DMS114 treated with DMSO at 0.1 percent for 48 hours (cell line): ENCODE results near the gene LAMB3.

ENCODE experiments used
- DNase-seq: peaks from one replicate; lab custom pipeline; 2025; ENCODE audit not compliant: unreplicated experiment; lab: John Stamatoyannopoulos, UW

LAMB3 gene

GRCh38 chr1:209598227-209598626 lies 54.0 kb downstream of the LAMB3 start:
- no peak for DNase-seq

- DNase-seq: no peak
These were observed 54.7 kb downstream of the LAMB3 start for GRCh38 chr1:209597499-209597898.

DNA sequence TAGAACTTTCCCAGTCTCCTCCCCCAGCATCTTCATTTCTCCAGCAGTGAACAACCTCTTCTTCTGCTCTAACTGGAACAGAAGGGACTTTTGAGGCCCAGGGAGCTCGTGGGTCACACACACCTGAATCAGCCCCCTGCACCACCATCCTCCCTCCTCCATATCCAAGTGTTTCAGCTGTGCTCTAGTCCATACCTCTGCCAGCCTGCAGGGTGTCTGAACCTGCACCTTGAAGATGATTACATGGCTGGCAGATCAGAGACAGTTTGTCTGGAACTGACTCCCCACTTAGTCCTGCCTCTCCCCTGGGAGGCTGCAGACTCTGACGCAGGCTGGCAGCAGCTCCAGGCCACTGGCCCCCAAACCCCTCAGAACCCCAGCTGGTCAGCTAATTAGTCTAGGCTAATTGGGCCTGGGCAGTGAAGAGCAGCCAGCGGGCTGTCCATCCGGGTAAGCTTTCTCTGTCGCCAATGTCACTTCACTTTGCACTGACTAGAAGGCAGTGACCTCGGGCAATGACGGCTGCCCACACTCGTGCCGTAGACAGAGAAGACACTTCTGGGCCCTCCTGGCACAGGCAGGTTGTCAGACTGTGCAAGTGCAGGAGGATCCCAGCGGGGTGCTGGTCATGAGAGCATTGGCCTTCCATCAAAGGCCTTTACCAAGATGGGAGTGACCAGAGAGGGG lies 56.5 kb downstream of the LAMB3 start:
- DNase-seq: no peak

DNA sequence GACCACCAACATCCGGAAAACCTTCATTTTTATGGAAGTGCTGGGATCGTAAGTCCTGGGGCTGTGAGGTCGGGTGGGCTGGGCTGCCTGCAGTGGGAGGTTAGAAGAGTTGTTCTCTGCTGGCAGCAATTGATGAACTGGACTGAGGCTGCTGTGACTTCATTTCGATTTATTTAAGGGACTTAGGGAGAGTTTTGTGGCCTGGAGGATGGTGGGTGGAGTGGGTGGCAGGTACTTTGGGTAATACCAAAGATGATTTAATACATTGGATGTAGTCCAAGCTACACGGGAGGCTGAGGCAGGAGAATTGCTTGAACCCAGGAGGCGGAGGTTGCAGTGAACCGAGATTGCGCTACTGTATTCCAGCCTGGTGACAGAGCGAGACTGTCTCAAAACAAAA lies 57.2 kb downstream of the LAMB3 start:
- DNase-seq: no peak

- DNase-seq: no peak
These were observed 57.8 kb downstream of the LAMB3 start for GRCh38 chr1:209594440-209594839.

DNA sequence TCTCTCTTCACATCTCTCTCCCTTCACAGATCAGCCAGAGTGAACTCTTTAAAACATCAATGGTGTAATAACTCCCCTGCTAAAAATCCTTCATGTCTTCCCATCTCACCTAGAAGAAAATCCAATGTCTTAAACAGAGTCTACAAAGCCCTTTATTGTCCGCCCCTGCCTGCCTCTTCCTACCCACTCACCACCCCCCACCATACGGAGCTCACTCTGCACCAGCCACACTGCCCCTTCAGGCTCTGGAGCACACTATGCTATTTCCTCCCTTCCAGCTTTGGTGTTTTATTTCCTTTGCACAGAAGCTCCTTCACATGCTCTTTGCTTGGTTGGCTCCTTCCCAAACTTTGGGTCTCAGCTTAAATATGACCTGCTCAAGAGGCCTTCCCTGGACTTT lies 58.5 kb downstream of the LAMB3 start:
- DNase-seq: no peak

GRCh38 chr1:209590405-209590804 lies 61.8 kb downstream of the LAMB3 start:
- DNase-seq: peak; percentile 8

- DNase-seq: no peak
These were observed 62.4 kb downstream of the LAMB3 start for GRCh38 chr1:209589863-209590262.

- no peak for DNase-seq
These were observed 62.8 kb downstream of the LAMB3 start for GRCh38 chr1:209589440-209589839.

DNA sequence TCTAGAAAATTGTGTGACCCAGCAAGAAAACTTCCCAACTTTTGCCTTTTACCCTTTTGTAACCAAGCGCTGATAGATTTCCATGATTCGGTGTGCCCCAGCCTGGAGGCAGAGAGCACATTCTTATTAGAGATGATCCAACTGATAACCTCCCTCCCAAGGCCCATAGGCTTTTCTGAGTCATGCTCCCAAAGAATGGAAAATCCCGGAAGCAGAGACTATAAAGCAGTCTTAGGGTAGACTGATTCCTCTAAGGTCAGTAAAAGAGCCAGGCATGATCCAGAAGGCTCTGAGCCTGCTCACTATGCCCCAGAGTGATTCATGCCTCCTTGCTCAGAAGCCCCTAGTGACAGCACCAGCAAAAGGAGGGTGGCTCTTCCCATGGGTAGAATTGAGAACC lies 64.4 kb downstream of the LAMB3 start:
- DNase-seq: no peak

DNA sequence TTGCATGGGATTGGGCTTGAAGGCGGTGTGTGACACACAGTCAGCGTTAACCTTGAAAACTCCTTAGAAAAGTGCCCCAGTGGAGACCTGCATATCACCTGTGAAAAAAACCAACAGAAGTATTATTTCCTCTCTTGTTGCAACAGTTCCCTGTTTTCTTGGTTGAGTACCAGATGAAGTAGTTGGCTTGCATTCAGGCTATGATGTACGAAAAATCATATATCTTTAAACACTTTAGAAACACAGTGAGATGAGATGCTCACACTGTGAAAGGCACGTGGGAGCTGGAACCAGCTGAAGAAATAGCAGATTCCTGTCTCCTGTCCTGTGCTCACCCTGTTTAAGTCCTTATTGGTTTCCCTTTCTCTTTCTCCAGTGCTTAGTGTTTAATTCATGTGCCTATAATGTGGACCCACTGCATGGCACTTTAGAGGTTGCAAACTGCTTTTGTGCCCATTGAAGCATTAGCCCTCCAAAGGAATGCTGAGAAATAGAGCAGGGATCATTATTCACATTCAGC lies 65.9 kb downstream of the LAMB3 start:
- no peak for DNase-seq

GRCh38 chr1:209585672-209586071 lies 66.6 kb downstream of the LAMB3 start:
- no peak for DNase-seq

DNA sequence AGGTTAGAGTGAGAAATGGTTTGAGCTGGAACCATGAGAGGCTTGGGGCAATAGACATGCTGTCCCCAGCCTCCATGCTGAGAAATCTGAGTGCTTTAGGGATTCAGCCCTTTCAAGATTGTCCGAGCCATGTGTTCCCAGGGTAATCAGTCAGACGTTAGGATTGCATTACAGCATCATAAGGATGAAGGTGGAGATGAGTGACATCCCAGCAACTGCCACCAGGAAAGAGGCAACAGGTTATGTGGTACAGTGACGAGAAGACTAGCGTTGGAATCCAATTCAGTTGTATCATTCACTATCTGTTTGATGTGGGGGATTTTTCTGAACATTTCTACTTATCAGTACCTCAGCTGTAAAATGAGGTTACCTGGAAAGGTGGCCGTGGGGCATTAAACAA lies 67.0 kb downstream of the LAMB3 start:
- DNase-seq: no peak

- no peak for DNase-seq
These were observed 68.0 kb downstream of the LAMB3 start for GRCh38 chr1:209584231-209584672.

GRCh38 chr1:209583408-209583807 lies 68.8 kb downstream of the LAMB3 start, which contains the start of gene CAMK1G:
CAMK1G (plus strand) TSS chr1:209583714; CDS start chr1:209594984, 11,270 bp downstream.
- DNase-seq: no peak

DNA sequence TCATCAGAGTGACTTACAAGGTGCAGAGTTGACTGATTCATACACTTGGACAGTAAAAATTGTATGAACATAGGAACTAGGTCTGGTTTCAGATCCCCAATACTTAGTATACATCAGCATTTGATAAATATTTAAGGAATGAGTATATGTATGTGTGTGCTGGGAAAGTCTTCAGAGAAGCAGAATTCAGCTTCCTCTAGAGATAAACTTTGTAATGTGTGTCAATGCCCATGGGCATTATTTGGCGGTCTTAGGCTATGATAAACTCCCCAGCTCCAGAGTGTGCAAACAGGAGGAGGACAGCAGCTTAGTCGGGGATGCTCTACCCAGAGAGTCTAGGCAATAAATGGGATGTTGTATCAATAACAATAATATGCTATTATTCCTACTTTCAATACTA lies 71.6 kb downstream of the LAMB3 start:
- no peak for DNase-seq

GRCh38 chr1:209577346-209577745 lies 74.9 kb downstream of the LAMB3 start:
- DNase-seq: no peak

DNA sequence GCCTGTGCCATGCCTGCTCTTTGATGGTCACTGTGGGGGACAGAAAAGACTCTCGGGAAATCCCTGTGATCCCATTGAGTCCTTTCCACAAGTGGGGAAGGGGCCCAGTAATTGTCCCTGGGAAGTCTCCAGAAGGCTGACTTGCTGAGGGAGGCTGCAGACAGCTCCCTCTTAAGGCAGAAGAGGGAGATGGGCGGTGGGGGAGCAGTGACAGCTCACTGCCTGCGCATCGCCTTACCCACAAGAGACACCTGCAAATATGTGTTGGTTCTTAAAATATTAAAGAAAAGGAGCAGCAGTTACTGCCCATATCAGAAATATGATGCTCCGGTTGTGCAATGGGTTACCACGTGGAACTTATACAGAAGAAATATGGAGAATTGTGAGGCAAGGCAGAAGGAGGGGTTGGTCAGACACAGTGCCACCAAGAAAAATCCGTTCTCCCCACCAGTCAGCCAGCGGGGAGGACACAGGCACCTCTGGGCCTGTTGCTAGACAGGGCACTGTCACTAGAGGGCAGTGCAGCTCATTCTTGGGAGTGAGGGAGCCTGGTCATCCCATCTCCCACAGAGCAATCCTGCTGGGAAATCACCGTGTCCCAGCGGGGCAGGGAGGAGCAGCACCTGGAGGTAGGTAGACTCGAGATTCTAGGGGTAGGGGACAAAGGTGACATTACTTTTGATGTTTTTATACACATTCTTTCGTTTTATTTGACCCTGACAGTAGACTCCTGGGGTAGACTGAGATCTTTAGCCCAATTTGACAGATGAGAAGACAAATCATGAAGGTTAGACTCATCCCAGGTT lies 75.6 kb downstream of the LAMB3 start:
- DNase-seq: peak; percentile 34

DNA sequence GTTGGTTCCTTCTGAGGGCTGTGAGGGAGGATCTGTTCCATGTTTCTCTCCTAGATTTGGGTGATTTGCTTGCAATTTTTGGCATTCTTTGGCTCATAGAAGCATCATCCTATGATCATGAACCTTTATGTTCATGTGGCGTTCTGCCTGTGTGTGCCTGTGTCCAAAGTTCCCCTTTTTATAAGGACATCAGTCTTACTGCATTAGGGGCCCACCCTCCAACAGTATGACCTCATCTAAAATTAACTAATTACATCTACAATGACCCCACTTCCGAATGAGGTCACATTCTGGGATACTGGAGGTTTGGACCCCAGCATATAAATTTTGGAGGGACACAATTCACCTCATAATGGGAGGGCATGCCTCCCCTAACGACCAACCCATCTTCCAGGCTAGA lies 81.5 kb downstream of the LAMB3 start:
- DNase-seq: no peak

GRCh38 chr1:209569455-209570207 lies 82.6 kb downstream of the LAMB3 start:
- DNase-seq: peak; percentile 40

DNA sequence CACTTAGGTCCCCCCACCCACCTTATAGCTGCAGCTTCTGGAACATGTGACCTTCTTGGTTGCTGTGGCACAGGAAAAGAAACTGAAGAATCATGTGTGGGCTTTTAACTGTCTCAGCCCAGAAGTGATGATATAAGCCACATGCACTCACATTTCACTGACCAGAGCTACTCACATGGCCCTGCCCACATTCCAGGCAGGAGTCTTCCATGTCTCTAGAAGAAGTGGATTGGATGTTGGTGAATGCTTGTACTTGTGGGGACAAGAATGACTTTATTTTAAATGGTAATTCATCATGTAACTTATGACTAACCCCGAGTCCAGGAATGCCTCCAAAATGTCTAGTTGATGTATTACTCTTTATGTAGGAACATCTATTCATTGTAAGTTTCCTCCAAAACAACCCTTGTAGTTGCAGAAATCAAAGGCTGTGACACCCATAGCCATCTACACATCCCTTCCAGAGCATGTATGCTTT lies 84.5 kb downstream of the LAMB3 start:
- no peak for DNase-seq
